Uterus (tissue), 2 donors: Measurements from ENCODE around the gene GOLGA6L7.
"Not testable (repeated sequence)": the region's sequence is repeated elsewhere in the genome, so short reads cannot be mapped to it uniquely, and the experiment has no call there.

ENCODE experiments used
- CTCF ChIP-seq, 4 experiments: fragments of 200-600 bp in 2 of 4; fragments of 450-650 bp in 2 of 4; sonication (generic) in 2 of 4; IDR thresholded peaks; one replicate each; pipeline ENCODE4 v1.5.1; 2016 to 2019; ENCODE audit warnings: antibody characterized with exemption in 4 of 4, mild to moderate bottlenecking in 2 of 4, moderate library complexity in 1 of 4
- POLR2A ChIP-seq, 2 donors: fragments of 450-650 bp; IDR thresholded peaks; one replicate each; pipeline ENCODE4 v1.6.1; 2016; ENCODE audit warnings: antibody characterized with exemption in 2 of 2, mild to moderate bottlenecking in 1 of 2, moderate library complexity in 1 of 2

GRCh38 chr15:28813392-28813791 lies 35.1 kb downstream of the GOLGA6L7 start:
- not testable (repeated sequence) for TF ChIP-seq CTCF, POLR2A (IDR thresholded peaks at IDR 0.05)
